HEK293 (cell line): ENCODE measurements around the gene C19orf33.

Source experiments
- ATF2 ChIP-seq: fragments of 450-650 bp; formaldehyde crosslinking; IDR thresholded peaks from 2 replicates; pipeline ENCODE4 v1.5.1; 2016; ENCODE audit warnings: missing biosample characterization, missing genetic modification characterization, low read depth
- FEZF1 ChIP-seq: fragments of 450-650 bp; formaldehyde crosslinking; IDR thresholded peaks from 2 replicates; pipeline ENCODE4 v1.5.1; 2016; ENCODE audit warnings: missing biosample characterization, missing genetic modification characterization
- GLIS1 ChIP-seq: fragments of 450-650 bp; formaldehyde crosslinking; IDR thresholded peaks from 2 replicates; pipeline ENCODE4 v1.5.1; 2016; ENCODE audit warnings: missing biosample characterization, missing genetic modification characterization
- HOXD13 ChIP-seq: sonication (generic); formaldehyde crosslinking; IDR thresholded peaks from 2 replicates; pipeline ENCODE4 v1.8.0; 2022; ENCODE audit warnings: missing genetic modification reagents, borderline replicate concordance
- KLF8 ChIP-seq: fragments of 450-650 bp; formaldehyde crosslinking; IDR thresholded peaks from 2 replicates; pipeline ENCODE4 v1.5.1; 2016; ENCODE audit warnings: missing biosample characterization, missing genetic modification characterization
- PRDM2 ChIP-seq: fragments of 450-650 bp; formaldehyde crosslinking; IDR thresholded peaks from 2 replicates; pipeline ENCODE4 v1.5.1; 2016; ENCODE audit warnings: missing biosample characterization, missing genetic modification characterization, borderline replicate concordance
- REST ChIP-seq: fragments of 450-650 bp; formaldehyde crosslinking; IDR thresholded peaks from 2 replicates; pipeline ENCODE4 v1.5.1; 2016; ENCODE audit warnings: missing biosample characterization, missing genetic modification characterization
- SP2 ChIP-seq: fragments of 450-650 bp; formaldehyde crosslinking; IDR thresholded peaks from 2 replicates; pipeline ENCODE4 v1.5.1; 2016; ENCODE audit warnings: missing biosample characterization, missing genetic modification characterization
- ZIC2 ChIP-seq: fragments of 450-650 bp; formaldehyde crosslinking; IDR thresholded peaks from 2 replicates; pipeline ENCODE4 v1.5.1; 2016; ENCODE audit warnings: missing biosample characterization, missing genetic modification characterization
- ZNF132 ChIP-seq: fragments of 450-650 bp; formaldehyde crosslinking; IDR thresholded peaks from 2 replicates; pipeline ENCODE4 v1.5.1; 2017; ENCODE audit warnings: missing biosample characterization, missing genetic modification characterization, borderline replicate concordance
- ZNF18 ChIP-seq: fragments of 450-650 bp; formaldehyde crosslinking; IDR thresholded peaks from 2 replicates; pipeline ENCODE4 v1.5.1; 2016; ENCODE audit warnings: missing biosample characterization, missing genetic modification characterization
- ZNF248 ChIP-seq: fragments of 450-650 bp; formaldehyde crosslinking; IDR thresholded peaks from 2 replicates; pipeline ENCODE4 v1.5.1; 2017; ENCODE audit warnings: missing biosample characterization, missing genetic modification characterization
- ZNF311 ChIP-seq: fragments of 450-650 bp; formaldehyde crosslinking; IDR thresholded peaks from 2 replicates; pipeline ENCODE4 v1.5.1; 2017; ENCODE audit warnings: missing biosample characterization, missing genetic modification characterization, borderline replicate concordance
- ZNF350 ChIP-seq: fragments of 450-650 bp; formaldehyde crosslinking; IDR thresholded peaks from 2 replicates; pipeline ENCODE4 v1.5.0; 2017; ENCODE audit warnings: missing biosample characterization, mild to moderate bottlenecking, missing genetic modification characterization
- ZNF416 ChIP-seq: fragments of 450-650 bp; formaldehyde crosslinking; IDR thresholded peaks from 2 replicates; pipeline ENCODE4 v1.5.1; 2016; ENCODE audit warnings: missing biosample characterization, missing genetic modification characterization
- ZNF488 ChIP-seq: fragments of 450-650 bp; formaldehyde crosslinking; IDR thresholded peaks from 2 replicates; pipeline ENCODE4 v1.5.1; 2016; ENCODE audit warnings: missing biosample characterization, missing genetic modification characterization
- ZNF561 ChIP-seq: fragments of 450-650 bp; IDR thresholded peaks from 2 replicates; pipeline ENCODE4 v1.5.1; 2018; ENCODE audit warnings: missing biosample characterization, missing genetic modification characterization, borderline replicate concordance
- ZNF596 ChIP-seq: fragments of 450-650 bp; IDR thresholded peaks from 2 replicates; pipeline ENCODE4 v1.5.0; 2018; ENCODE audit warnings: missing biosample characterization, mild to moderate bottlenecking, missing genetic modification characterization, moderate library complexity
- ZSCAN16 ChIP-seq: fragments of 450-650 bp; formaldehyde crosslinking; IDR thresholded peaks from 2 replicates; pipeline ENCODE4 v1.5.1; 2016; ENCODE audit warnings: missing biosample characterization, missing genetic modification characterization
- TF ChIP-seq, protein P1 (sequence below): fragments of 450-650 bp; formaldehyde crosslinking; IDR thresholded peaks from 2 replicates; pipeline ENCODE4 v1.5.1; 2016; ENCODE audit warnings: missing biosample characterization, missing genetic modification characterization
- TF ChIP-seq, protein P2 (sequence below): fragments of 450-650 bp; formaldehyde crosslinking; IDR thresholded peaks from 2 replicates; pipeline ENCODE4 v1.5.1; 2016; ENCODE audit warnings: missing biosample characterization, missing genetic modification characterization

The C19orf33 gene

DNA sequence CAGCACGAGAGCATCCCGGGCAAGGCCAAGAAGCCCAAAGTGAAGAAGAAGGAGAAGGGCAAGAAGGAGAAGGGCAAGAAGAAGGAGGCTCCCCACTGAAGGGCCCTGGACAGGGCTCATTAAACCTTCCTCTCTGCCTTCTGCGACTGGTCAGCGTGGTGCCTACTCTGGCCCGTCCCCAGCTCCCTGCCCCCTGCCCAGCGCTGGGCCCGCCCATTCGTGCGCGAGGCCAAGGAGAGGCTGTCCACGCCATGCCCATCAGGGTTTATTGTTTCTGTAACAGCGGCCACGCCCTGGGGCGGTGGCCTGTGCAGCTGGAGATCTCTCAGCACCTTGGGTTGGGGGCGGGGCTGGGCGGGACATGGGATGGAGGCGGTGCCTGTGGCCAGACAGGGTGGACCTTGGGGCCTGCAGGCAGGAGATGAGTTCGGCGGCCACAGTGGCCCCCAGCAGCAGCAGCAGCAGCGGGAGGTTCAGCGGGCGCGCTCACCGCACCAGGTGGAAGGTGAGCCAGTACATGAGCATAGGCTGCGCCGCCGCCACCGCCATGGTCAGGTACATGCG is 897 bp downstream of the C19orf33 start (continued):
- TF ChIP-seq, protein P1, sequence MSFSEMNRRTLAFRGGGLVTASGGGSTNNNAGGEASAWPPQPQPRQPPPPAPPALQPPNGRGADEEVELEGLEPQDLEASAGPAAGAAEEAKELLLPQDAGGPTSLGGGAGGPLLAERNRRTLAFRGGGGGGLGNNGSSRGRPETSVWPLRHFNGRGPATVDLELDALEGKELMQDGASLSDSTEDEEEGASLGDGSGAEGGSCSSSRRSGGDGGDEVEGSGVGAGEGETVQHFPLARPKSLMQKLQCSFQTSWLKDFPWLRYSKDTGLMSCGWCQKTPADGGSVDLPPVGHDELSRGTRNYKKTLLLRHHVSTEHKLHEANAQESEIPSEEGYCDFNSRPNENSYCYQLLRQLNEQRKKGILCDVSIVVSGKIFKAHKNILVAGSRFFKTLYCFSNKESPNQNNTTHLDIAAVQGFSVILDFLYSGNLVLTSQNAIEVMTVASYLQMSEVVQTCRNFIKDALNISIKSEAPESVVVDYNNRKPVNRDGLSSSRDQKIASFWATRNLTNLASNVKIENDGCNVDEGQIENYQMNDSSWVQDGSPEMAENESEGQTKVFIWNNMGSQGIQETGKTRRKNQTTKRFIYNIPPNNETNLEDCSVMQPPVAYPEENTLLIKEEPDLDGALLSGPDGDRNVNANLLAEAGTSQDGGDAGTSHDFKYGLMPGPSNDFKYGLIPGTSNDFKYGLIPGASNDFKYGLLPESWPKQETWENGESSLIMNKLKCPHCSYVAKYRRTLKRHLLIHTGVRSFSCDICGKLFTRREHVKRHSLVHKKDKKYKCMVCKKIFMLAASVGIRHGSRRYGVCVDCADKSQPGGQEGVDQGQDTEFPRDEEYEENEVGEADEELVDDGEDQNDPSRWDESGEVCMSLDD (tag by site-specific recombination): no peak; the same call in 1 of the 2 replicates
- TF ChIP-seq ZNF350 (no peak), FEZF1 (tag by site-specific recombination) (no peak), ZNF561 (no peak), HOXD13 (no peak), GLIS1 (tag by site-specific recombination) (peak; percentile 51; the same call in 1 of the 2 replicates), ZNF311 (tag by site-specific recombination) (no peak), SP2 (tag by site-specific recombination) (peak; percentile 81), ZIC2 (peak; percentile 54), ZNF596 (tag by site-specific recombination) (no peak), ATF2 (tag by site-specific recombination) (no peak), ZNF18 (no peak), KLF8 (no peak), ZSCAN16 (no peak), PRDM2 (no peak), ZNF488 (tag by site-specific recombination) (no peak), REST (tag by site-specific recombination) (no peak), ZNF416 (tag by site-specific recombination) (no peak), ZNF132 (no peak), ZNF248 (tag by site-specific recombination) (no peak)
- TF ChIP-seq, protein P2, sequence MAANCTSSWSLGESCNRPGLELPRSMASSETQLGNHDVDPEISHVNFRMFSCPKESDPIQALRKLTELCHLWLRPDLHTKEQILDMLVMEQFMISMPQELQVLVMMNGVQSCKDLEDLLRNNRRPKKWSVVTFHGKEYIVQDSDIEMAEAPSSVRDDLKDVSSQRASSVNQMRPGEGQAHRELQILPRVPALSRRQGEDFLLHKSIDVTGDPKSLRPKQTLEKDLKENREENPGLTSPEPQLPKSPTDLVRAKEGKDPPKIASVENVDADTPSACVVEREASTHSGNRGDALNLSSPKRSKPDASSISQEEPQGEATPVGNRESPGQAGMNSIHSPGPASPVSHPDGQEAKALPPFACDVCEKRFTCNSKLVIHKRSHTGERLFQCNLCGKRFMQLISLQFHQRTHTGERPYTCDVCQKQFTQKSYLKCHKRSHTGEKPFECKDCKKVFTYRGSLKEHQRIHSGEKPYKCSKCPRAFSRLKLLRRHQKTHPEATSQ: no peak
